Mononuclear cell (primary cell): ENCODE data around the gene VSTM2B. TPM values are rescaled to one million over a fixed set of nuclear protein-coding genes. Genes with fewer than 3 reads are reported as not detected.

ENCODE experiments used
- H3K27me3 ChIP-seq: 2 replicates; pipeline ENCODE4 v1.6.0; 2011; ENCODE audit warnings: low read length, control low read depth; ENCODE audit not compliant: insufficient read depth
- H3K4me1 ChIP-seq: 2 replicates; pipeline ENCODE4 v1.5.1; 2011; ENCODE audit warnings: mild to moderate bottlenecking, low read length, control low read depth; ENCODE audit not compliant: insufficient read depth
- H3K4me3 ChIP-seq: 2 replicates; pipeline ENCODE4 v1.5.1; 2011; ENCODE audit warnings: mild to moderate bottlenecking, low read length, moderate library complexity
- H3K9me3 ChIP-seq: 2 replicates; pipeline ENCODE4 v1.5.1; 2011; ENCODE audit warnings: low read depth, mild to moderate bottlenecking, control low read depth, low read length
- total RNA-seq: library from RNA; depleted of rRNA; stranded (reverse); fragments of >200 nt; gene quantifications from one replicate; pipeline ENCODE4 v1.2.3, GENCODE V29; 2012

Gene VSTM2B
- total RNA-seq, 1 donor = not detected

- Histone ChIP-seq H3K9me3 (no peaks in the 10 kb centered on the region), H3K27me3 (peaks cover 40% of the 10 kb centered on the region), H3K4me1 (peaks cover 8% of the 10 kb centered on the region), H3K4me3 (no peak overlapping the region)
Observed at GRCh38 chr19:29529646-29530539, 4.1 kb downstream of the VSTM2B start.

GRCh38 chr19:29530540-29531457 lies 5.0 kb downstream of the VSTM2B start:
- peaks cover 40% of the 10 kb centered on the region for H3K27me3 ChIP-seq
- peaks cover 8% of the 10 kb centered on the region for H3K4me1 ChIP-seq
- H3K9me3 ChIP-seq = no peaks in the 10 kb centered on the region
- H3K4me3 ChIP-seq = no peak overlapping the region

GRCh38 chr19:29531458-29532025 lies 5.7 kb downstream of the VSTM2B start:
- Histone ChIP-seq H3K9me3 (no peaks in the 10 kb centered on the region), H3K4me1 (peaks cover 8% of the 10 kb centered on the region), H3K27me3 (peaks cover 40% of the 10 kb centered on the region), H3K4me3 (no peak overlapping the region)

- Histone ChIP-seq H3K4me1 (peaks cover 8% of the 10 kb centered on the region), H3K4me3 (no peak overlapping the region), H3K27me3 (peaks cover 34% of the 10 kb centered on the region), H3K9me3 (no peaks in the 10 kb centered on the region)
Observed at GRCh38 chr19:29532097-29532496, 6.3 kb downstream of the VSTM2B start.

- H3K27me3 ChIP-seq = peaks cover 25% of the 10 kb centered on the region
Observed at GRCh38 chr19:29532956-29533355, 7.2 kb downstream of the VSTM2B start.

GRCh38 chr19:29533578-29534544 lies 8.1 kb downstream of the VSTM2B start:
- H3K9me3 ChIP-seq = no peaks in the 10 kb centered on the region
- no peak overlapping the region for H3K4me3 ChIP-seq
- no peaks in the 10 kb centered on the region for H3K4me1 ChIP-seq
- peaks cover 21% of the 10 kb centered on the region for H3K27me3 ChIP-seq

More at GRCh38 chr19:29532956-29533355, 7.2 kb downstream of the VSTM2B start:
- no peak overlapping the region for H3K4me3 ChIP-seq
- no peaks in the 10 kb centered on the region for H3K9me3 ChIP-seq
- H3K4me1 ChIP-seq = peaks cover 6% of the 10 kb centered on the region

GRCh38 chr19:29535214-29535831 lies 9.5 kb downstream of the VSTM2B start:
- Histone ChIP-seq H3K4me1 (no peaks in the 10 kb centered on the region), H3K27me3 (peaks cover 10% of the 10 kb centered on the region), H3K4me3 (no peak overlapping the region), H3K9me3 (no peaks in the 10 kb centered on the region)

GRCh38 chr19:29535984-29536508 lies 10.3 kb downstream of the VSTM2B start:
- H3K4me1 ChIP-seq = no peaks in the 10 kb centered on the region
- no peak overlapping the region for H3K4me3 ChIP-seq
- peaks cover 6% of the 10 kb centered on the region for H3K27me3 ChIP-seq

GRCh38 chr19:29537181-29537580 lies 11.4 kb downstream of the VSTM2B start:
- no peaks in the 10 kb centered on the region for H3K4me1 ChIP-seq
- H3K4me3 ChIP-seq = no peak overlapping the region
- H3K9me3 ChIP-seq = no peaks in the 10 kb centered on the region
- no peaks in the 10 kb centered on the region for H3K27me3 ChIP-seq

More at GRCh38 chr19:29535984-29536508, 10.3 kb downstream of the VSTM2B start:
- no peaks in the 10 kb centered on the region for H3K9me3 ChIP-seq

GRCh38 chr19:29537601-29538000 lies 11.8 kb downstream of the VSTM2B start:
- H3K9me3 ChIP-seq = no peaks in the 10 kb centered on the region
- H3K4me3 ChIP-seq = no peak overlapping the region
- no peaks in the 10 kb centered on the region for H3K27me3 ChIP-seq
- no peaks in the 10 kb centered on the region for H3K4me1 ChIP-seq

GRCh38 chr19:29538146-29538545 lies 12.4 kb downstream of the VSTM2B start:
- Histone ChIP-seq H3K4me1 (no peaks in the 10 kb centered on the region), H3K4me3 (no peak overlapping the region), H3K9me3 (no peaks in the 10 kb centered on the region), H3K27me3 (no peaks in the 10 kb centered on the region)

- H3K27me3 ChIP-seq = no peaks in the 10 kb centered on the region
- H3K9me3 ChIP-seq = no peaks in the 10 kb centered on the region
- no peak overlapping the region for H3K4me3 ChIP-seq
- no peaks in the 10 kb centered on the region for H3K4me1 ChIP-seq
Observed at GRCh38 chr19:29538651-29539050, 12.9 kb downstream of the VSTM2B start.

GRCh38 chr19:29539131-29539530 lies 13.3 kb downstream of the VSTM2B start:
- H3K9me3 ChIP-seq = no peaks in the 10 kb centered on the region
- no peak overlapping the region for H3K4me3 ChIP-seq
- H3K4me1 ChIP-seq = no peaks in the 10 kb centered on the region
- H3K27me3 ChIP-seq = no peaks in the 10 kb centered on the region
